GM21528 (cell line): ENCODE measurements around the gene MAD1L1.

Experiments
- ATAC-seq: cut with Tn5 transposase; IDR thresholded peaks from one replicate; pipeline ENCODE4 v1.9.1; 2021; ENCODE audit warnings: mild to moderate bottlenecking, moderate library complexity; ENCODE audit not compliant: unreplicated experiment, low FRiP score

The MAD1L1 gene

GRCh38 chr7:2182461-2182860 is 50.3 kb downstream of the MAD1L1 start:
- ATAC-seq, result no peak

DNA sequence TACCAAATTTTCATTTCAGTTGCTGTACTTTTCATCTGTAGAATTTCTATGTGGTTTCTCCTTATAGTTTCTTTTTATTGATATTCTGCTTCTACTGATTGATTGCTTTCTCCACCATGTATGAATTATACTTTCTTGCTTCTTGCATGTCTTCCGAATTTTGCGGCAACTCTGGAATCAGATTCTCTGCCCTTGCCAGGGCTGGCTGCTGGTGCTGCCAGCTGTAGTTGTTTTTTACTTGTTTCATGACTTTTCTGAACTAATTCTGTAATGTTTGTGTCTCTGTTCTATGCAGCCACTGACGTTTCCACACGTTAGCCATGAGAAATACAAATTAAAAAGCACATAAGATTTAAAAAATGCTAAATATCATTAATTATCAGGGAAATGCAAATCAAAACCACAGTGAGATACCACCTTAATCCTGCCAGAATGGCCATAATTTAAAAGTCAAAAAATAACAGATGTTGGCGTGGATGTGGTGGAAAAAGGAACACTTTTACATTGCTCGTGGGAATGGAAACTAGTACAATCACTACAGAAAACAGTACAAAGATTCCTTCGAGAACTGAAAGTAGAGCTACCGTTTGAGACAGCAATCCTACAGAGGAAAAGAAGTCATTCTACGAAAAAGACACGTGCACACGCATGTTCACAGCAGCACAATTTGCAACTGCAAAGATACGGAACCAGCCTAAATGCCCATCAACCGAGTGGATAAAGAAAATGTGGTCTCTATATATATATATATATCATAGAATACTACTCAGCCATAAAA is 51.5 kb downstream of the MAD1L1 start:
- ATAC-seq, result no peak

DNA sequence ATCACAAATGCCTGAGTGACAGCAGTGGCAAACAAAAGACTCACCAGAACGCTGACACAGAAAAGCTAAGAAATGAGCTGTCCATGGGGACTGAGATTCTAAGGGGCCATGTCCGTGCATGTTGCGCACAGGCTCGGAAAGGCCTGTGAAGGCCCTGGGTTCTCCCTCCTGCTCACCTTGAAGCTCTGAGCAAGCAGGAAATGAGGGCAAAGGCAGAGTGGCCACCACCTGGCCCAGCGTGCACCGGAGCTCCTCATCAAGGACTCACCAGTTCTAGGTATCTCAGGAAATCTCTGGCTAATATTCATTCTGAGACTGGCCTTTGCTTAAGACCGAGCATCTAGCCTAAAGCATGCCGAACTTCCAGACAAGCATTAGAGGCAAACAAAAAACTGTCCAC is 52.7 kb downstream of the MAD1L1 start:
- no peak for ATAC-seq

DNA sequence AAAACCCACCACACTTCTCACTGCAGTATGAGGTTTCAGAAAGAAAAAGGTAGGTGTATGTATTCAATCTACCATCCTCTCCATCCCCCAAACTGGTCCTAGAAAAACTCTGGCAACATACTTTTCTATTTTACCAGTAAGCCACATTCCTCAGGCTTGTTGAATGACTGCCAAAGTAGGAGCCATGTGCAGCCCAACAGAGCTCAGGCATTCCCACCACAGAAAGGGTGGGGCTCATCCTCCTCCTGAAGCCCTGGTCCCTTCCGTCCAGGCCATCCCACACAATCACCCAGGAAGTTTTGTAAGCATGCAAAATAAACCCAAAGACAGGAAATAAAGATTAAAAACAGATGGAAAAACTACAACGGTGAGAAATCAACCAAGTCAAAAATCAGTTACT is 57.2 kb downstream of the MAD1L1 start:
- ATAC-seq, result no peak

DNA sequence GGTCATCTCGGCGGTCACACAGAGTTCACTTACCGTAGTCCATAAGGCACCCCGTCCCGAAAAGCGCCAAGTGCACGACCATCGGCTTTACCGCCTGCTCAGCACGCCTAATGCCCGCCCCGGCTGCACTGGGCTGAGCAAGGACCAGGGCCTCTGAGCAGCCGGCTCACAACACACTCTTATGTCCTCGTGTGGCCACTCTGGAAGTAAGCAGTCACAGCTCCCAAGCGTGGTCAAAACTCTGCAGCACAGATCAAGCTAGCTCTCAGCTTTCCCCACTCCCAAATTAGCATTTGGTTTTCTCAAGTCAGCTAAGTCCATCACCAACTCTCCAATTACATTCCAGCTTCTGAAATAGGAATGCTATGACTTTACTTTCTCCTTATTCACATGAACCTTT is 57.7 kb downstream of the MAD1L1 start:
- ATAC-seq, result no peak

GRCh38 chr7:2173189-2173827 is 59.4 kb downstream of the MAD1L1 start:
- ATAC-seq, result no peak

- ATAC-seq, result no peak
These were observed 60.2 kb downstream of the MAD1L1 start for GRCh38 chr7:2172311-2173188.

GRCh38 chr7:2171855-2172254 is 60.9 kb downstream of the MAD1L1 start:
- ATAC-seq, result no peak

- no peak for ATAC-seq
These were observed 61.9 kb downstream of the MAD1L1 start for GRCh38 chr7:2170576-2171521.

- ATAC-seq, result no peak
These were observed 62.7 kb downstream of the MAD1L1 start for GRCh38 chr7:2169923-2170575.

GRCh38 chr7:2168615-2169311 is 64.0 kb downstream of the MAD1L1 start:
- ATAC-seq, result no peak

GRCh38 chr7:2166625-2167280 is 66.0 kb downstream of the MAD1L1 start:
- no peak for ATAC-seq

- ATAC-seq, result peak; percentile 80
These were observed 66.8 kb downstream of the MAD1L1 start for GRCh38 chr7:2165610-2166594.

GRCh38 chr7:2165239-2165609 is 67.5 kb downstream of the MAD1L1 start:
- no peak for ATAC-seq

DNA sequence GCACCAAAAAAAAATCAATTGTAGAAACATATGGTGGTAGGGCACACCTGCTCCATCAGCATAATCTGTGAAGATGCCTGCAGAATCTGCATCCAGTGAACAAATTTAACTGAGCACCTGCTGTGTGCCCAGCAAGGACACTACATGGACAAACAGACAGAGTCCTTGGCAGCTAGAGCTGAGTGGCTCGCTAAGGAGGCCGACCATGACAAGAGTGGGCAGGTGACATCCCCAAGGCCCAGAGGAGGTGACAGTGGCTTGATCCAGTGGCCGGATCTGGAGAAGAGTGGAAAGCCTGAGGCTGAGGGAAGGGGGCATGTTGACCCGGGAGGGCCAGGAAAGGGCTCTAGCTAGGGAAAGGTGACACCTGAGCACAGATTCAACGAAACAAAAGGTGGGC is 68.1 kb downstream of the MAD1L1 start:
- ATAC-seq, result no peak

- no peak for ATAC-seq
These were observed 68.9 kb downstream of the MAD1L1 start for GRCh38 chr7:2163600-2164555.
